Loucy (cell line): ENCODE results near the gene TUBB8B.
"Not testable (repeated sequence)": the region's sequence is repeated elsewhere in the genome, so short reads cannot be mapped to it uniquely, and the experiment has no call there.

Experiments
- CTCF ChIP-seq: fragments of 200-600 bp; sonication (generic); conservative IDR thresholded peaks from 2 replicates; pipeline ENCODE4 v1.5.1; 2014; ENCODE audit warnings: mild to moderate bottlenecking, antibody characterized with exemption, low read length
- EZH2phosphoT487 ChIP-seq: fragments of 200-600 bp; IDR thresholded peaks from 2 replicates; pipeline ENCODE4 v1.6.1; 2018; ENCODE audit warnings: antibody characterized with exemption, mild to moderate bottlenecking, moderate library complexity, borderline replicate concordance

GRCh38 chr18:11383-12274 lies 37.8 kb downstream of the TUBB8B start:
- TF ChIP-seq CTCF, EZH2phosphoT487: not testable (repeated sequence)
